HL-60 (cell line): ENCODE measurements around the gene GUCA1C.

ENCODE experiments used
- DNase-seq, 2 experiments: peaks; one replicate each; pipeline ENCODE4 v3.0.0-alpha.2; 2010 to 2020; ENCODE audit warnings: low read depth in 1 of 2, low spot score in 1 of 2
- H3K27ac ChIP-seq: fragments of 250-450 bp; sonication (Bioruptor Pico); replicated peaks from 2 replicates; pipeline ENCODE4 v1.5.1; 2020; ENCODE audit warnings: mild to moderate bottlenecking, moderate library complexity
- H3K27me3 ChIP-seq: fragments of 250-450 bp; sonication (Bioruptor Pico); 2 replicates; pipeline ENCODE4 v1.5.1; 2021; ENCODE audit warnings: mild to moderate bottlenecking, moderate library complexity; ENCODE audit not compliant: insufficient read depth, poor library complexity, severe bottlenecking
- H3K4me3 ChIP-seq: replicated peaks from 2 replicates; pipeline ENCODE4 v1.5.1; 2011; ENCODE audit warnings: mild to moderate bottlenecking, control low read depth, low read length; ENCODE audit not compliant: insufficient read depth
- CTCF ChIP-seq: IDR thresholded peaks from one replicate; pipeline ENCODE4 v1.5.1; 2011; ENCODE audit warnings: low read length, control low read depth, inconsistent platforms; ENCODE audit not compliant: insufficient read depth
- GABPA ChIP-seq: IDR thresholded peaks from 2 replicates; pipeline ENCODE4 v1.6.1; 2012; ENCODE audit warnings: low read depth
- POLR2AphosphoS5 ChIP-seq: IDR thresholded peaks from 2 replicates; pipeline ENCODE4 v1.6.1; 2012; ENCODE audit warnings: low read depth
- REST ChIP-seq: IDR thresholded peaks from 2 replicates; pipeline ENCODE4 v1.6.1; 2012; ENCODE audit warnings: low read depth; ENCODE audit not compliant: insufficient replicate concordance
- SPI1 ChIP-seq: IDR thresholded peaks from 2 replicates; pipeline ENCODE4 v1.6.1; 2012; ENCODE audit warnings: low read depth, mild to moderate bottlenecking, borderline replicate concordance

Gene GUCA1C

GRCh38 chr3:108891833-108892232 is 61.8 kb downstream of the GUCA1C start:
- Histone ChIP-seq H3K27ac (no peak overlapping the region), H3K27me3 (no peaks in the 10 kb centered on the region), H3K4me3 (no peak overlapping the region)
- TF ChIP-seq POLR2AphosphoS5 = no peak
- TF ChIP-seq SPI1 = no peak
- no peak for TF ChIP-seq REST
- TF ChIP-seq GABPA = no peak
- TF ChIP-seq CTCF = no peak
- DNase-seq = no peak

GRCh38 chr3:108887777-108888176 is 65.9 kb downstream of the GUCA1C start:
- TF ChIP-seq SPI1 (no peak), POLR2AphosphoS5 (no peak), REST (no peak), GABPA (no peak), CTCF (no peak)
- no peak for DNase-seq
- Histone ChIP-seq H3K27ac (no peak overlapping the region), H3K4me3 (no peak overlapping the region), H3K27me3 (no peaks in the 10 kb centered on the region)

GRCh38 chr3:108887121-108887520 is 66.6 kb downstream of the GUCA1C start:
- no peaks in the 10 kb centered on the region for H3K27me3 ChIP-seq

More at GRCh38 chr3:108887121-108887520, 66.6 kb downstream of the GUCA1C start:
- DNase-seq = no peak
- Histone ChIP-seq H3K27ac (no peak overlapping the region), H3K4me3 (no peak overlapping the region)
- TF ChIP-seq GABPA = no peak
- no peak for TF ChIP-seq CTCF
- no peak for TF ChIP-seq REST
- no peak for TF ChIP-seq SPI1
- no peak for TF ChIP-seq POLR2AphosphoS5
